Activated naive CD8-positive, alpha-beta T cell (primary cell): ENCODE data around the gene ZNF224.
"Not testable (repeated sequence)": the region's sequence is repeated elsewhere in the genome, so short reads cannot be mapped to it uniquely, and the experiment has no call there.

ENCODE experiments used
- H3K27ac Mint-ChIP-seq: one replicate; pipeline ENCODE4 v1.8.0; 2021; ENCODE audit warnings: mixed read lengths
- H3K27me3 Mint-ChIP-seq: one replicate; pipeline ENCODE4 v1.8.0; 2021; ENCODE audit warnings: mixed read lengths
- H3K36me3 Mint-ChIP-seq: one replicate; pipeline ENCODE4 v1.8.0; 2021; ENCODE audit warnings: mixed read lengths
- H3K4me1 Mint-ChIP-seq: one replicate; pipeline ENCODE4 v1.8.0; 2021; ENCODE audit warnings: low read depth, mixed read lengths
- H3K4me3 Mint-ChIP-seq: one replicate; pipeline ENCODE4 v1.8.0; 2021; ENCODE audit warnings: mild to moderate bottlenecking, mixed read lengths
- H3K9me3 Mint-ChIP-seq: one replicate; pipeline ENCODE4 v1.8.0; 2021; ENCODE audit warnings: low read depth, mixed read lengths

The ZNF224 gene

DNA sequence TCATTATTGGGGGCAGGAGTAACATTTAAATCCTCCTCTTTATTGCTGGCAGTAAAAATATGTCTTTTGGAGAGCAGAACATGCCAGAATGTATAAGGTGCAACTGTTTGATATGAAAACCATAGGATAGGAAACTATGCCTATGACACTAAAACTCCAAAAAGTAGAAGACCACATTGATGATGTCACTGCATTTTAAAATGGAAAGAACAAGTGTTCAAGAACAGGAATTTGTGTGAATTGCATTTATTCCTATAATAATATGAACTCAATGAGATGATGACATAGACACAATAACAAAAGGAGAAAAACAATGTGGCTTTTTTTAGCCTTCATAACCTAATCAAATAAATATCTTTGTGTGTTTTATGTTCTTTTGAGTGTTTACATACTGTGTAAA lies 15.3 kb downstream of the ZNF224 start:
- H3K27me3 Mint-ChIP-seq: no peaks in the 10 kb centered on the region
- H3K4me1 Mint-ChIP-seq: peaks cover 19% of the 10 kb centered on the region
- peaks cover 40% of the 10 kb centered on the region for H3K36me3 Mint-ChIP-seq
- peaks cover 35% of the 10 kb centered on the region for H3K9me3 Mint-ChIP-seq
- H3K27ac Mint-ChIP-seq: no peak overlapping the region
- H3K4me3 Mint-ChIP-seq: no peak overlapping the region

GRCh38 chr19:44111910-44112463 lies 17.8 kb downstream of the ZNF224 start:
- Mint-ChIP-seq H3K27ac (no peak overlapping the region), H3K9me3 (peaks cover 24% of the 10 kb centered on the region), H3K36me3 (peaks cover 21% of the 10 kb centered on the region), H3K27me3 (no peaks in the 10 kb centered on the region), H3K4me1 (peaks cover 29% of the 10 kb centered on the region), H3K4me3 (peak overlapping the region; percentile 100)

- peak overlapping the region; percentile 100 for H3K4me3 Mint-ChIP-seq
- peaks cover 29% of the 10 kb centered on the region for H3K4me1 Mint-ChIP-seq
- H3K9me3 Mint-ChIP-seq: peaks cover 16% of the 10 kb centered on the region
- H3K27ac Mint-ChIP-seq: peak overlapping the region; percentile 95
- H3K27me3 Mint-ChIP-seq: no peaks in the 10 kb centered on the region
- peaks cover 17% of the 10 kb centered on the region for H3K36me3 Mint-ChIP-seq
Measured at GRCh38 chr19:44112802-44113137, 18.6 kb downstream of the ZNF224 start.

GRCh38 chr19:44113138-44113783 lies 19.1 kb downstream of the ZNF224 start, which contains the start of gene ZNF225:
Gene ZNF225, plus strand, starts transcription at chr19:44113399. Its CDS starts 2,429 bp downstream, at chr19:44115828.
- peaks cover 11% of the 10 kb centered on the region for H3K9me3 Mint-ChIP-seq
- peak within 1 kb of the TSS; percentile 100 for H3K4me3 Mint-ChIP-seq
- H3K27me3 Mint-ChIP-seq: no peaks in the 10 kb centered on the region
- H3K36me3 Mint-ChIP-seq: peaks cover 12% of the 10 kb centered on the region
- peak within 1 kb of the TSS; percentile 95 for H3K27ac Mint-ChIP-seq
- peaks cover 29% of the 10 kb centered on the region for H3K4me1 Mint-ChIP-seq

DNA sequence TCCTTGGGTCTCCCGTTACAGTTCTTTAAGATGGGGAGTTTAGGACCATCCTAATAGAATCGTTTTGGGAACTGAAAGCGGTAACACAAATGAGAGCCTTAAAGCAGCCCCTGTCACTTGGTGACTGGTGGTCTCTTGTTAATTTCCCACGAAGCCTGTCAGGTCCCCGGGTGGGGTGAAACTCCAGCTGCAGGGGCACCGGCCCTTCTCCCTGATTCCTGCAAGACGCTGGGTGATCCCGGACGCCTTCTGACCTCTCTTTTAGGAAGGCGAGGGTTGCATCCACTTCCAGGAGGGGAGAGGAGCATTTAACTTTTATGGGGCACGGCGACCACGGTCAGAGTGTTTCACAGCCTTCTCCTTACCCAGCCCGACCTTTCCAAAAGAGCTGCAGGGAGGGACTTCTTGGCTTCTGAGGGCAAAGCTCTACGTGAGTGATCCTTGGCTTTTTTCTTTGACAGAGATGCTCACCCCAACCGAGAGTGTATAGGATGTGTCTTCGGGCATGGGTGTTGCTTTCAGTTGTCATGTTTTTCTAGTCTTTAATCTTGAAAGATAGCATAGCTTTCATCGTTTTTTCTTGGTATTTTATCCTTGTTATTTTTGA lies 19.7 kb downstream of the ZNF224 start:
- H3K27me3 Mint-ChIP-seq: no peaks in the 10 kb centered on the region
- H3K4me1 Mint-ChIP-seq: peaks cover 29% of the 10 kb centered on the region
- peaks cover 11% of the 10 kb centered on the region for H3K36me3 Mint-ChIP-seq
- H3K27ac Mint-ChIP-seq: peak overlapping the region; percentile 76
- H3K9me3 Mint-ChIP-seq: peaks cover 11% of the 10 kb centered on the region
- peak overlapping the region; percentile 100 for H3K4me3 Mint-ChIP-seq

DNA sequence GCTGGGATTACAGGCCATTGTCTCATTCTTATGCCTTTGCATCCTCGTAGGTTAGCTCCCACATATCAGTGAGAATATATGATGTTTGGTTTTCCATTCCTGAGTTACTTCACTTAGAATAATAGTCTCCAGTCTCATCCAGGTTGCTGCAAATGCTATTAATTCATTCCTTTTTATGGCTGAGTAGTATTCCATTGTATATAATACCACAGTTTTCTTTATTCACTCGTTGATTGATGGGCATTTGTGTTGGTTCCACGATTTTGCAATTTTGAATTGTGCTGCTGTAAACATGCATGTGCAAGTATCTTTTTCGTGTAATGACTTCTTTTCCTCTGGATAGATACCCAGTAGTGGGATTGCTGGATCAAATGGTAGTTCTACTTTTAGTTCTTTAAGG lies 27.0 kb downstream of the ZNF224 start:
- not testable (repeated sequence) for H3K4me3 Mint-ChIP-seq, H3K4me1 Mint-ChIP-seq, H3K27ac Mint-ChIP-seq, H3K27me3 Mint-ChIP-seq
- Mint-ChIP-seq H3K36me3 (peaks cover 70% of the 10 kb centered on the region), H3K9me3 (peaks cover 41% of the 10 kb centered on the region)

GRCh38 chr19:44131955-44132354 lies 37.8 kb downstream of the ZNF224 start:
- H3K4me1 Mint-ChIP-seq: no peaks in the 10 kb centered on the region
- H3K27me3 Mint-ChIP-seq: no peaks in the 10 kb centered on the region
- no peak overlapping the region for H3K27ac Mint-ChIP-seq
- H3K9me3 Mint-ChIP-seq: peaks cover 22% of the 10 kb centered on the region
- no peak overlapping the region for H3K4me3 Mint-ChIP-seq
- peaks cover 40% of the 10 kb centered on the region for H3K36me3 Mint-ChIP-seq

GRCh38 chr19:44141191-44142058 lies 47.3 kb downstream of the ZNF224 start, which contains the start of gene ZNF234:
Gene ZNF234, plus strand, starts transcription at chr19:44141554. Its CDS starts 3,079 bp downstream, at chr19:44144633.
- Mint-ChIP-seq H3K36me3 (peaks cover 30% of the 10 kb centered on the region), H3K27ac (peak within 1 kb of the TSS; percentile 92), H3K9me3 (peaks cover 5% of the 10 kb centered on the region), H3K27me3 (no peaks in the 10 kb centered on the region), H3K4me1 (peaks cover 23% of the 10 kb centered on the region), H3K4me3 (peak within 1 kb of the TSS; percentile 92)

DNA sequence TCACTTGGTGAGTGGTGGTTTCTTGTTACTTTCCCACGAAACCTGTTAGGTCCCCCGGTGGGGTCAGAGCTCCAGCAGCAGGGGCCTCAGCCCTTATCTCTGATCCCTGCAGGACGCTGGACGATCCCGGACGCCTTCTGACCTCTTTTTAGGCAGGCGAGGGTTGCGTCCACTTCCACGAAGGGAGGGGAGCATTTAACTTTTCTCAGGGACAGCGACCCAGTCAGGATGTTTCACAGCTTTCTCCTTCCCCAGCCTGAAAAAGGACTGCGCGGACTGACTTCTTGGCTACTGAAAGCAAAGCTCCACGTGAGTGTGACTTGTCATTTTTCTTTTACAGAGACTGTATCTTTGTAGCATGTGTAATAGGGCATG lies 47.9 kb downstream of the ZNF224 start:
- Mint-ChIP-seq H3K4me1 (peaks cover 23% of the 10 kb centered on the region), H3K4me3 (peak overlapping the region; percentile 92), H3K36me3 (peaks cover 28% of the 10 kb centered on the region), H3K27ac (peak overlapping the region; percentile 92), H3K9me3 (peaks cover 5% of the 10 kb centered on the region), H3K27me3 (no peaks in the 10 kb centered on the region)

DNA sequence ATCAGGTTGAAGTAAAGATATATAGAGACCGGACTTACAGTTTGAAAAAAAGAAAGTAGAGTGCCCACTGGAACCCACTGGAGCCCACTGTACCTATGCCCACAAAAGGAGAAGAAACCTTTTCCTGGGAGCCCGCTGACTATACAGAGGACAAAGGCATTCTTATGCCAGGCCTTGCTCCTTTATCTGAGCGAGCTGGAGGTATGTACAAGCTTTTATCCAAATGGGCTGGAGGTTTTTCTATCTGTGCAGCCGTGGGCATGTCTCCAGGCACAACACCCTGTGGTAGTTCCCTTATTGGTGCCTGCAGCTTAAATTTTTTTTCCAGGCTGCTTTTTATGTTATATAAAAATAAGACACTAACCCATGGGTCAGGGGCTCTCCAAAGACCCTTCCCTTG lies 55.6 kb downstream of the ZNF224 start:
- H3K4me1 Mint-ChIP-seq: no peaks in the 10 kb centered on the region
- peaks cover 25% of the 10 kb centered on the region for H3K9me3 Mint-ChIP-seq
- no peak overlapping the region for H3K4me3 Mint-ChIP-seq
- no peak overlapping the region for H3K27ac Mint-ChIP-seq
- H3K27me3 Mint-ChIP-seq: no peaks in the 10 kb centered on the region
- H3K36me3 Mint-ChIP-seq: peaks cover 70% of the 10 kb centered on the region

DNA sequence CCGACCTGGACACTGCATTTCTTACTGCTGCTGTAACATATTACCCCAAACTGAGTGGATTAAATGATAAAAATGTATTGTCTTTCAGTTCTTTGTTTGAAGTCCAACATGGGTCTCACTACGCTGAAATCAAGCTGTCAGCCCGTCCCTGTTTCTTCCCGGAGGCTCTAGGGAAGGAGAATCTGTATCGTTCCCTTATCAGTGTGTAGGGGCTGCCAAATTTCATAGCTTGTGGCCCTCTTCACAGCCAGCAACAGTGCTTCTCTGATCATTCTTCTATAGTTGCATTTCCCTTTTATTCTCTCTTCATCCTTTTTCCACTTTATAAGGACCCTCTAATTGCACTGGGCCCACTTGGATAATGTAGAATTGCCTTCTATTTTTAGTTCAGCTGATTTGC lies 57.3 kb downstream of the ZNF224 start:
- Mint-ChIP-seq H3K27ac (no peak overlapping the region), H3K36me3 (peaks cover 60% of the 10 kb centered on the region), H3K4me1 (no peaks in the 10 kb centered on the region), H3K27me3 (no peaks in the 10 kb centered on the region), H3K9me3 (peaks cover 29% of the 10 kb centered on the region), H3K4me3 (no peak overlapping the region)

GRCh38 chr19:44156475-44156874 lies 62.3 kb downstream of the ZNF224 start:
- Mint-ChIP-seq H3K4me3 (no peak overlapping the region), H3K9me3 (peaks cover 43% of the 10 kb centered on the region), H3K36me3 (peaks cover 49% of the 10 kb centered on the region), H3K4me1 (no peaks in the 10 kb centered on the region), H3K27me3 (no peaks in the 10 kb centered on the region), H3K27ac (no peak overlapping the region)
